ENCODE results near the gene IRX5. TPM values are rescaled to one million over a fixed set of nuclear protein-coding genes. Genes with fewer than 3 reads are reported as not detected.
A peak's percentile ranks its signal among the peaks of the same experiment; 100 is the strongest.

IRX5 gene
- total RNA-seq, 6 experiments from 2014 or later: 4.5 to 5.7 (median 4.7) TPM

GRCh38 chr16:54953461-54953860 is 22.8 kb downstream of the IRX5 start:
- H3K27me3 Mint-ChIP-seq (ENCODE audit: insufficient read depth): peaks cover 12% of the 10 kb centered on the region
- no peak for DNase-seq
- TF ChIP-seq CTCF (IDR thresholded peaks at IDR 0.05): no peak
- H3K36me3 Mint-ChIP-seq (ENCODE audit: low read depth): no peaks in the 10 kb centered on the region
- H3K4me1 Mint-ChIP-seq (ENCODE audit: low read depth): no peaks in the 10 kb centered on the region
- no peak overlapping the region for H3K4me3 Mint-ChIP-seq
- no peaks in the 10 kb centered on the region for H3K9me3 Mint-ChIP-seq
- no peak overlapping the region for H3K27ac Mint-ChIP-seq

- Mint-ChIP-seq H3K36me3 (ENCODE audit: low read depth) (no peaks in the 10 kb centered on the region), H3K27me3 (ENCODE audit: insufficient read depth) (peaks cover 10% of the 10 kb centered on the region), H3K4me3 (no peak overlapping the region), H3K27ac (no peak overlapping the region), H3K9me3 (no peaks in the 10 kb centered on the region), H3K4me1 (ENCODE audit: low read depth) (no peaks in the 10 kb centered on the region)
- no peak for DNase-seq
- TF ChIP-seq CTCF (IDR thresholded peaks at IDR 0.05): no peak
Measured at GRCh38 chr16:54954220-54954619, 23.6 kb downstream of the IRX5 start.

- Mint-ChIP-seq H3K27me3 (ENCODE audit: insufficient read depth) (peaks cover 5% of the 10 kb centered on the region), H3K4me3 (no peak overlapping the region), H3K9me3 (no peaks in the 10 kb centered on the region), H3K4me1 (ENCODE audit: low read depth) (no peaks in the 10 kb centered on the region), H3K36me3 (ENCODE audit: low read depth) (no peaks in the 10 kb centered on the region), H3K27ac (no peak overlapping the region)
- no peak for DNase-seq
- TF ChIP-seq CTCF (IDR thresholded peaks at IDR 0.05): no peak
Measured at GRCh38 chr16:54955757-54956156, 25.1 kb downstream of the IRX5 start.

- Mint-ChIP-seq H3K9me3 (no peaks in the 10 kb centered on the region), H3K4me3 (no peak overlapping the region), H3K4me1 (ENCODE audit: low read depth) (no peaks in the 10 kb centered on the region), H3K27ac (no peak overlapping the region), H3K27me3 (ENCODE audit: insufficient read depth) (peaks cover 8% of the 10 kb centered on the region), H3K36me3 (ENCODE audit: low read depth) (no peaks in the 10 kb centered on the region)
- no peak for DNase-seq
- peak; percentile 80 for TF ChIP-seq CTCF (IDR thresholded peaks at IDR 0.05)
Measured at GRCh38 chr16:54957403-54958166, 26.9 kb downstream of the IRX5 start.

GRCh38 chr16:54962045-54962444 is 31.4 kb downstream of the IRX5 start:
- H3K4me3 Mint-ChIP-seq: no peak overlapping the region
- H3K4me1 Mint-ChIP-seq (ENCODE audit: low read depth): no peaks in the 10 kb centered on the region
- no peak overlapping the region for H3K27ac Mint-ChIP-seq
- no peak for TF ChIP-seq CTCF (IDR thresholded peaks at IDR 0.05)
- DNase-seq: no peak
- no peaks in the 10 kb centered on the region for H3K9me3 Mint-ChIP-seq
- peaks cover 12% of the 10 kb centered on the region for H3K27me3 Mint-ChIP-seq (ENCODE audit: insufficient read depth)
- H3K36me3 Mint-ChIP-seq (ENCODE audit: low read depth): no peaks in the 10 kb centered on the region

All from HFFc6 (cell line).